ENCODE results near the gene ZMYND12. TPM values are rescaled to one million over a fixed set of nuclear protein-coding genes. Genes with fewer than 3 reads are reported as not detected.

Gene ZMYND12
- total and polyA plus RNA-seq, 2 of the 4 experiments (the other 2 are of a cell fraction), result under 0.01 to 0.03 TPM

- POLR2A ChIA-PET (ENCODE audit: unreplicated experiment), result no interaction called here
- CTCF ChIA-PET, result no interaction called here
- intact Hi-C loops (cut with micrococcal nuclease), result no loop called here
Observed at GRCh38 chr1:42476605-42477004, 20.8 kb upstream of the ZMYND12 start.

More at GRCh38 chr1:42476605-42477004, 20.8 kb upstream of the ZMYND12 start:
- in situ Hi-C loops (cut with MboI; ENCODE audit: low sequenced_read_pairs), result no loop called here
- Histone ChIP-seq H2AFZ (replicated peaks; ENCODE audit: low read length, poor library complexity) (no peak overlapping the region), H4K5ac (ENCODE audit: low read depth, low read length) (no peak overlapping the region), H3K9me1 (ENCODE audit: insufficient read depth, low read length) (no peaks in the 10 kb centered on the region), H3K4ac (ENCODE audit: low read depth, low read length) (no peak overlapping the region), H3K9me3 (ENCODE audit: control insufficient read depth, insufficient read depth, low read length) (no peaks in the 10 kb centered on the region), H2BK20ac (ENCODE audit: low read depth, low read length) (no peak overlapping the region), H4K20me1 (ENCODE audit: insufficient read depth, low read length) (no peaks in the 10 kb centered on the region), H2BK5ac (ENCODE audit: low read depth, low read length, poor library complexity, severe bottlenecking) (no peak overlapping the region), H3K56ac (ENCODE audit: extremely low read depth, insufficient read depth, low read length) (no peak overlapping the region), H3K27me3 (ENCODE audit: control insufficient read depth, insufficient read depth, low read length) (peaks cover 2% of the 10 kb centered on the region; the same call in 1 of the 2 replicates), H2BK120ac (ENCODE audit: low read depth, low read length) (no peak overlapping the region), H3K36me3 (ENCODE audit: control insufficient read depth, insufficient read depth, low read length) (no peaks in the 10 kb centered on the region), H3K18ac (ENCODE audit: low read depth, low read length) (no peak overlapping the region), H2AK9ac (replicated peaks; ENCODE audit: low read depth, low read length, poor library complexity) (no peak overlapping the region), H3K14ac (replicated peaks; ENCODE audit: low read depth, low read length) (no peak overlapping the region), H4K8ac (ENCODE audit: low read depth in 2 of 2, low read length in 2 of 2) (no peak overlapping the region), H3K4me3 (ENCODE audit: insufficient read depth, low read depth, low read length) (no peak overlapping the region), H3K23ac (ENCODE audit: low read depth, low read length) (no peak overlapping the region), H3K9ac (ENCODE audit: low read depth, low read length) (no peak overlapping the region), H3K27ac (ENCODE audit: insufficient read depth, low read length) (no peak overlapping the region), H3K4me2 (ENCODE audit: low read depth, low read length) (no peak overlapping the region), H2AK5ac (ENCODE audit: low read depth, low read length) (no peak overlapping the region), H3K4me1 (ENCODE audit: control insufficient read depth, insufficient read depth, low read length) (no peaks in the 10 kb centered on the region), H2BK15ac (ENCODE audit: low read depth, low read length) (no peak overlapping the region), H3K79me1 (ENCODE audit: low read depth in 1 of 2, low read length in 2 of 2) (no peaks in the 10 kb centered on the region), H4K91ac (ENCODE audit: insufficient read depth, low read depth, low read length) (no peak overlapping the region)
- DNase-seq (no peak), ATAC-seq (ENCODE audit: low read depth) (no peak)
- WGBS, 2 experiments (ENCODE audit: extremely low coverage in 2 of 2, insufficient read length in 1 of 2), result no CpG with 5 or more reads among the region's 4 CpGs
- BruUV-seq (replicated peaks), result no TSS peak
- no peak for TF ChIP-seq MXI1 (IDR thresholded peaks at IDR 0.05; ENCODE audit: borderline replicate concordance, low read depth, low read length)
- peak; percentile 16; the same call in 1 of the 2 replicates for TF ChIP-seq MAFK (IDR thresholded peaks at IDR 0.05; ENCODE audit: low read depth, low read length)
- dilution Hi-C loops (cut with HindIII; ENCODE audit: low sequenced_read_pairs, unreplicated experiment), result no loop called here

Data from IMR-90 (cell line).